ENCODE results near the gene FOXD2.

DNA sequence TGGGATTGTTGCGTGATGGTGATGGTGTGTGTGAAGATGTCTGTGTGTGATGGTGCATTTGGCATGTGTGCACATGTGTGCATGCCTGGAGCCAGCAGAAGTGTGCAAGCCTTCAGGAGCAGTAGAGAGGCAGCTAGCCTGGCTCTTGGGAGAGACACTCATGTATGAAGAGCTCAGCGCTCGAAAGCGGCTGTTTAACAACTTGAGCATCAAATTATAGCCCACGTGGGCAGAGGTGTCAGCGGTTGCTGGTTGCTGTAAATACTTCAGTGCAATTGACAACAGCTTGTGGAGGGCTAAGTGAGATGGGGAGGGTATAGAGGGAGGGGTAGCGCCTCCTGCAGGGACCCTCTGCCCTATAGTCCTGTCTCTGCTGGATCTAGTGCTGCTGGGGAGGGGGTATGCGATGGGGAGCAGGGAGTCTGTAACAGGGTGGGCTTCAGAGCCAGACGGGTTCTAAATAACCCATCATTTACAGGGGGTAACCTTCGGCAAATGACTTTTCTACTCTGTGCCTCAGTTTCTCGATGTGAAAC is 21.5 kb downstream of the FOXD2 start:
- TF ChIP-seq, protein P1, sequence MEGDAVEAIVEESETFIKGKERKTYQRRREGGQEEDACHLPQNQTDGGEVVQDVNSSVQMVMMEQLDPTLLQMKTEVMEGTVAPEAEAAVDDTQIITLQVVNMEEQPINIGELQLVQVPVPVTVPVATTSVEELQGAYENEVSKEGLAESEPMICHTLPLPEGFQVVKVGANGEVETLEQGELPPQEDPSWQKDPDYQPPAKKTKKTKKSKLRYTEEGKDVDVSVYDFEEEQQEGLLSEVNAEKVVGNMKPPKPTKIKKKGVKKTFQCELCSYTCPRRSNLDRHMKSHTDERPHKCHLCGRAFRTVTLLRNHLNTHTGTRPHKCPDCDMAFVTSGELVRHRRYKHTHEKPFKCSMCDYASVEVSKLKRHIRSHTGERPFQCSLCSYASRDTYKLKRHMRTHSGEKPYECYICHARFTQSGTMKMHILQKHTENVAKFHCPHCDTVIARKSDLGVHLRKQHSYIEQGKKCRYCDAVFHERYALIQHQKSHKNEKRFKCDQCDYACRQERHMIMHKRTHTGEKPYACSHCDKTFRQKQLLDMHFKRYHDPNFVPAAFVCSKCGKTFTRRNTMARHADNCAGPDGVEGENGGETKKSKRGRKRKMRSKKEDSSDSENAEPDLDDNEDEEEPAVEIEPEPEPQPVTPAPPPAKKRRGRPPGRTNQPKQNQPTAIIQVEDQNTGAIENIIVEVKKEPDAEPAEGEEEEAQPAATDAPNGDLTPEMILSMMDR (IDR thresholded peaks at IDR 0.05), result no peak
- no peak for TF ChIP-seq EZH2 (IDR thresholded peaks at IDR 0.05; ENCODE audit: borderline replicate concordance, insufficient read depth, low read depth, low read length, poor library complexity, severe bottlenecking)
